Hindlimb muscle (tissue), 1 donor: ENCODE data around the gene ZNF146. TPM values are rescaled to one million over a fixed set of nuclear protein-coding genes. Genes with fewer than 3 reads are reported as not detected.
"Not testable (repeated sequence)": the region's sequence is repeated elsewhere in the genome, so short reads cannot be mapped to it uniquely, and the experiment has no call there.

Source experiments
- DNase-seq: peaks from one replicate; pipeline ENCODE4 v3.0.0-alpha.2; 2013
- polyA plus RNA-seq: library from polyadenylated mRNA; unstranded; fragments of 120-200 nt; gene quantifications from one replicate; pipeline ENCODE4 v1.2.1, GENCODE V29; 2013; ENCODE audit not compliant: insufficient read length

The ZNF146 gene
- polyA plus RNA-seq, 1 donor = 58.6 TPM

- no peak for DNase-seq
Measured at GRCh38 chr19:36236304-36236945, 21.5 kb downstream of the ZNF146 start.

GRCh38 chr19:36236946-36237310, 22.0 kb downstream of the ZNF146 start:
- no peak for DNase-seq

- no peak for DNase-seq
Measured at GRCh38 chr19:36244066-36244465, 29.2 kb downstream of the ZNF146 start.

GRCh38 chr19:36245210-36246005, 30.5 kb downstream of the ZNF146 start:
- DNase-seq = peak; percentile 17

- no peak for DNase-seq
Measured at GRCh38 chr19:36246006-36246481, 31.1 kb downstream of the ZNF146 start.

GRCh38 chr19:36252047-36252446, 37.1 kb downstream of the ZNF146 start:
- no peak for DNase-seq

GRCh38 chr19:36254848-36255247, 39.9 kb downstream of the ZNF146 start:
- DNase-seq = no peak

- DNase-seq = no peak
Measured at GRCh38 chr19:36255316-36255715, 40.4 kb downstream of the ZNF146 start.

- no peak for DNase-seq
Measured at GRCh38 chr19:36256064-36256463, 41.2 kb downstream of the ZNF146 start.

GRCh38 chr19:36256853-36257519, 42.1 kb downstream of the ZNF146 start:
- DNase-seq = no peak

GRCh38 chr19:36257520-36257876, 42.6 kb downstream of the ZNF146 start:
- DNase-seq = no peak

- DNase-seq = no peak
Measured at GRCh38 chr19:36258028-36258875, 43.3 kb downstream of the ZNF146 start.

- no peak for DNase-seq
Measured at GRCh38 chr19:36259211-36259610, 44.3 kb downstream of the ZNF146 start.

- DNase-seq = no peak
Measured at GRCh38 chr19:36265064-36265463, 50.2 kb downstream of the ZNF146 start.

GRCh38 chr19:36265856-36266374, 51.0 kb downstream of the ZNF146 start:
- no peak for DNase-seq

GRCh38 chr19:36266375-36266961, 51.6 kb downstream of the ZNF146 start:
- DNase-seq = no peak

GRCh38 chr19:36267061-36267845, 52.3 kb downstream of the ZNF146 start:
- no peak for DNase-seq

GRCh38 chr19:36268081-36268480, 53.2 kb downstream of the ZNF146 start:
- not testable (repeated sequence) for DNase-seq

GRCh38 chr19:36268591-36268990, 53.7 kb downstream of the ZNF146 start:
- DNase-seq = not testable (repeated sequence)

GRCh38 chr19:36269295-36269694, 54.4 kb downstream of the ZNF146 start:
- not testable (repeated sequence) for DNase-seq
